Measurements from ENCODE around the gene RGR.

RGR gene

GRCh38 chr10:84224411-84225028 is 20.3 kb upstream of the RGR start:
- no peak for DNase-seq

- no peak for DNase-seq
These were observed 19.3 kb upstream of the RGR start, which contains the start of gene LRIT2 for GRCh38 chr10:84225427-84226173. LRIT2 (minus strand) TSS chr10:84225544; CDS start chr10:84225520, 24 bp downstream.

GRCh38 chr10:84226616-84227015 is 18.2 kb upstream of the RGR start:
- no peak for DNase-seq

GRCh38 chr10:84227810-84228209 is 17.0 kb upstream of the RGR start:
- no peak for DNase-seq

GRCh38 chr10:84230359-84230758 is 14.5 kb upstream of the RGR start:
- no peak for DNase-seq

GRCh38 chr10:84232376-84232775 is 12.5 kb upstream of the RGR start:
- no peak for DNase-seq

- no peak for DNase-seq
These were observed 10.9 kb upstream of the RGR start for GRCh38 chr10:84233940-84234339.

- DNase-seq, result no peak
These were observed 10.4 kb upstream of the RGR start for GRCh38 chr10:84234479-84234878.

GRCh38 chr10:84235096-84235495 is 9.8 kb upstream of the RGR start:
- DNase-seq, result no peak

GRCh38 chr10:84236807-84237198 is 8.1 kb upstream of the RGR start:
- no peak for DNase-seq

- no peak for DNase-seq
These were observed 7.4 kb upstream of the RGR start for GRCh38 chr10:84237199-84238051.

- no peak for DNase-seq
These were observed 5.9 kb upstream of the RGR start for GRCh38 chr10:84238909-84239308.

GRCh38 chr10:84241185-84241790 is 3.6 kb upstream of the RGR start, which contains the start of gene LRIT1:
LRIT1 (minus strand) TSS chr10:84241546; CDS start chr10:84241439, 107 bp downstream.
- DNase-seq, result no peak

- DNase-seq, result no peak
These were observed 1.1 kb upstream of the RGR start for GRCh38 chr10:84243759-84244158.

GRCh38 chr10:84247496-84247895 is 2.6 kb downstream of the RGR start:
- DNase-seq, result no peak

- DNase-seq, result no peak
These were observed 3.9 kb downstream of the RGR start for GRCh38 chr10:84248794-84249193.

- no peak for DNase-seq
These were observed 10.0 kb downstream of the RGR start for GRCh38 chr10:84254552-84255478.

GRCh38 chr10:84256510-84257342 is 11.9 kb downstream of the RGR start:
- no peak for DNase-seq

- no peak for DNase-seq
These were observed 12.6 kb downstream of the RGR start for GRCh38 chr10:84257343-84258020.

- DNase-seq, result no peak
These were observed 13.3 kb downstream of the RGR start for GRCh38 chr10:84258034-84258695.
